ENCODE measurements around the gene BMP8B.
"Not testable (repeated sequence)": the region's sequence is repeated elsewhere in the genome, so short reads cannot be mapped to it uniquely, and the experiment has no call there.

The BMP8B gene

DNA sequence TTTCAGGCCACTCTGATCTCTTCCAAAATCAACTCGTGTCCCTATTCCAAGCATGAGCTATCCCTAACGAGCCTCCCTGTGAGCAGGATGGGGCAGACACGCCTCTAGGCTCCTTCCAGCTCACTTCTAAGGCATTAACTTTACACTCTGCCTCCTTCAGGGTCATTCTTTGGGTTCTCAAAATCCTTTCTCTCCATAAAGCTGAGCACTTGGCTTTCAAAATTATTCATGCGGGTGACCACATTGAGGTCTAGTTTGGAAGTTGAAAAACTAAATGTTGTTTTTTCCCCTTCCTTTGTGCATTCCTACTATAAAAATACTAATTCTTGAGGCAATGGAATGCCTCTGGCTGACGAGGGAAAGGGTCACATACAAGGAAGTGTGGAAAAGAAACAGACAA lies 33.5 kb upstream of the BMP8B start:
- DNase-seq (ENCODE audit: low read depth): no peak
- TF ChIP-seq, protein P1, sequence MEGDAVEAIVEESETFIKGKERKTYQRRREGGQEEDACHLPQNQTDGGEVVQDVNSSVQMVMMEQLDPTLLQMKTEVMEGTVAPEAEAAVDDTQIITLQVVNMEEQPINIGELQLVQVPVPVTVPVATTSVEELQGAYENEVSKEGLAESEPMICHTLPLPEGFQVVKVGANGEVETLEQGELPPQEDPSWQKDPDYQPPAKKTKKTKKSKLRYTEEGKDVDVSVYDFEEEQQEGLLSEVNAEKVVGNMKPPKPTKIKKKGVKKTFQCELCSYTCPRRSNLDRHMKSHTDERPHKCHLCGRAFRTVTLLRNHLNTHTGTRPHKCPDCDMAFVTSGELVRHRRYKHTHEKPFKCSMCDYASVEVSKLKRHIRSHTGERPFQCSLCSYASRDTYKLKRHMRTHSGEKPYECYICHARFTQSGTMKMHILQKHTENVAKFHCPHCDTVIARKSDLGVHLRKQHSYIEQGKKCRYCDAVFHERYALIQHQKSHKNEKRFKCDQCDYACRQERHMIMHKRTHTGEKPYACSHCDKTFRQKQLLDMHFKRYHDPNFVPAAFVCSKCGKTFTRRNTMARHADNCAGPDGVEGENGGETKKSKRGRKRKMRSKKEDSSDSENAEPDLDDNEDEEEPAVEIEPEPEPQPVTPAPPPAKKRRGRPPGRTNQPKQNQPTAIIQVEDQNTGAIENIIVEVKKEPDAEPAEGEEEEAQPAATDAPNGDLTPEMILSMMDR (conservative IDR thresholded peaks at IDR 0.05; ENCODE audit: low read length): no peak
- H3K4me3 ChIP-seq (ENCODE audit: low read length): no peak overlapping the region

DNA sequence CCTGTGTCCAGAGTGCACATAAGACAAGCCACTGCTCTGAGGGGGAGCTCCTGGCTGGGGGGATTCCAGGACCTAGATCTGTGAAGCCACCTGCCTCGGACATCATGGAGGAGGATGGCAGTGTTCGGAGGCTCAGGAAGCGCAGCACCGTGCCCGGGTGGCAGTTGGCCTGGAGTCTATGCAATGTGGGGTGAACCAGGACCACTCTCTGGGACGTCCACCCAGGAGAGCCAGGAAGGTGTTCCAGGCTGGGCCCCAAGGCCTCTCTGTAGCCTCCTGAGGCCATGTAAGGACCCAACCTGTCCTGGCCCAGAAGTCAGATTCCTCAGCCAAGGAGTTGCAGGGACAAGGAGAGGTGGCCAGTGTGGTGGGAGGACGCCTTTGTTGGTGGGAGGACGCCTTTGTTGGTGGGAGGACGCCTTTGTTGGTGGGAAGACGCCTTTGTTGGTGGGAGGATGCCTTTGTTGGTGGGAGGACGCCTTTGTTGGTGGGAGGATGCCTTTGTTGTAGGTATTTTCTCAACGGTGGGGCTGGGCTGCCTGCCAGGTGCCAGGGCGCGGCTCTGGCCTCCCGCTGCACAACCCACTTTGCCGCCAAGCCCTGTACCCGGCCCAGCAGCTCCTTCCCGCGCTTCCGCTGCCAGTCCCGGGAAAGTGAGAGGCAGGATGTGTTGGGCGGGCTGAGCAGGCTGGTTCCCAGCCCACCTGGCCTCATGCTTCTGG lies 30.6 kb upstream of the BMP8B start:
- no peak for DNase-seq (ENCODE audit: low read depth)
- no peak overlapping the region for H3K4me3 ChIP-seq (ENCODE audit: low read length)
- TF ChIP-seq, protein P1 (conservative IDR thresholded peaks at IDR 0.05; ENCODE audit: low read length): no peak

DNA sequence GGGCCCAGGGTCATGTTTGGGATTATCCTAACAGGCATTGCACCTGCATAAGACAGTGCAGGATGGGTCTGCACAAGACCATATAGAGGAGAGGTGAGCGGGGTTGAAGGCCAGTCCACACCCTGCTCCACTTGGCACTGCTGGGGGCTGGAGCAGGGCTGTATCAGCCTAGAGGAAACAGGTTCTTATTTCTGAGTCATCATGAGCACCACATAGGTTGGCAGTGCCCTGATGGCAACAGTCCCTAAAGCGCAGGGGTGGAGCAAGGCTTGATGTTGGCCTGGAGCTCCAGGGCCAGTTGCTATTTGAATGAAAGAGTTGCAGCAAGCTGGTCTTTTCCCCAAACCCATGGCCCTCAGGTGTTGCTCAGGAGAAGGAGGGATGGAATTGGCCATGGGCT lies 29.8 kb upstream of the BMP8B start:
- no peak for DNase-seq (ENCODE audit: low read depth)
- TF ChIP-seq, protein P1 (conservative IDR thresholded peaks at IDR 0.05; ENCODE audit: low read length): no peak

DNA sequence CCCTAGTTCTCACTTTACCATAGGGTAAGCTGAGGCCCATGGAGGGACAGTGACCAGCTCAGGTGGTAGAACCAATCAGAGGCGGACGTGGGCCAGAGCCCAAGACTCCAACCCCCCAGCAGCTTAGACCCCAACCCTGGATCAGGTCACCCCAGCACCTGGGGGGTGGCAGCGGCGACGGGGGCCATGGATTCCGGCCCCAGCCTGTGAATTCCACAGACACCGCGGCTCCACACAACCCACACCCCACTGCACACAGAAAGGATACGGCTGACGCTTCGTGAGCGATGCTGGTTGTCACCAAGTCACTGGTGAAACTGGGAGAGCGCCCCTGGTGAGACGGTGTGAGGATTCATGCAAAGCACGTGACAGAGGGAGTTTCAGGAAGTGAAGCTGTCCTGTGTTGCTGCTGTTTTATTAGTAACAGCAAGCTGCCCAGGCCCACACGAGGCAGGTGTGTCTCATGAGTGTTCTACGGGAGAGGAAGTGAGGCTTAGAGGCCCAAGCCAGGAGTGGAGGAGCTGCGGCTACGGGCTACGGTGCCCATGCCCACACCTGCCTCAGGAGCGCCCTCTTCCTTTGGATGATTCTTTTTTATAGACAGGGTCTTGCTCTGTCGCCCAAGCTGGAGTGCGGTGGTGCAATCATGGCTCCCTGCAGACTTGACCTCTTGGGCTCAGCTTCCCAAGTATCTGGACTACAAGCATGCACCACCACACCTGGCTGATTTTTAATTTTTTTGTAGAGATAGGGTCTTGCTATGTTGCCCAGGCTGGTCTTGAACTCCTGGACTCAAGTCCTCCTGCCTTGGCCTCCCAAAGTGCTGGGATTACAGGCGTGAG lies 28.6 kb upstream of the BMP8B start:
- H3K4me3 ChIP-seq (ENCODE audit: low read length); DNase-seq (ENCODE audit: low read depth): not testable (repeated sequence)

More for the DNA sequence above, 29.8 kb upstream of the BMP8B start:
- no peak overlapping the region for H3K4me3 ChIP-seq (ENCODE audit: low read length)

DNA sequence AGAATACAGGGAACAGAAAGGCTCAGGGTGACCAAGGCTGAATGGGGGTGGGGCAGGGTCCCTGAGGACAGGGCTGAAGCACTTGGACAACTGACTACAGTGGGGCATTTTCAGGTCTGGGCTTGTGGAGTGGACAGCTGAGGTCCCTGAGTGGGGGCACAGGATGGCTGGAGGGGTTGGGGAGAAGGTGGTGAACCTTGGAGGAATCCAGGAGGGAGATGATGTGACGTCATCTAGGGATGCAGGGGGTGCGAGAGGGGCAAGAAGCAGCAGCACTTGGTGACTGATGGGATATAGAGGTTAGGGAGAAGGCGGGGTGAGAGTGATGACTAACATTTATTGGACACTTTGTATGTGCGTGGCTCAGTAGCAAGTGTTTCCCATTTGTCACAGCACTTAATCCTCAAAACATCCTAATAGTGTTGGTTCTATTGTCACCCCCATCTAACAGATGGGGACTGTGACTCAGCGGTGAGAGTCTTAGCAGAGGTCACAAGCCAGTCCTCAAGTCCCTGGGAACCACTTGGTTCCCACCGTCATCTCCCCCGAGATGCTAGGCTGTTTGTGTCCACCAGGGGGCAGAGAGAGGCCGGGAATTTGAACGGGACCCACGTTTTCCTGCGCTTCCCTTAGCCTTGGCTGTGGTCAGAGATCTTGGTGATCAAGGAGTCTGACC lies 27.9 kb upstream of the BMP8B start:
- peak; percentile 79 for DNase-seq (ENCODE audit: low read depth)
- TF ChIP-seq, protein P1 (conservative IDR thresholded peaks at IDR 0.05; ENCODE audit: low read length): peak; percentile 80
- no peak overlapping the region for H3K4me3 ChIP-seq (ENCODE audit: low read length)

DNA sequence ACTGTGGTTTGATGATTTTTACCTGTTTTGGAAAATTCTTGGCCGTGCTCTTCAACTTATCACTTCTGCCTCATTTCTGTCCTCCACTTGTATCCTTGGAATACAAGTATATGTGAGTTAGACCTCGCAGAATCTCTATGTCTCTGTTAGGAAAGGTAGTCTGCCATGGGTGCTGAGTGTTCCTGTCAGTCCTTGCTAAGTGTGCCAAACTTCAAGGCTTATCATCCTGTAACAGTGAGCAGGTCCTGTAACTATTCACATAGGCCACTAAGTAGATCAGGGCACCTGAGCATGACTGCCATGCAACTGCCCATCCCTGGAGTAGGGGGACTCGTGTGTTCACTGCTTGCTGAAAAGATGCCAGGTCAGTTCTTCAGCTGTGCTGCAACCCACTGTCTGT lies 24.2 kb upstream of the BMP8B start:
- TF ChIP-seq, protein P1 (conservative IDR thresholded peaks at IDR 0.05; ENCODE audit: low read length): no peak
- no peak overlapping the region for H3K4me3 ChIP-seq (ENCODE audit: low read length)
- DNase-seq (ENCODE audit: low read depth): no peak

DNA sequence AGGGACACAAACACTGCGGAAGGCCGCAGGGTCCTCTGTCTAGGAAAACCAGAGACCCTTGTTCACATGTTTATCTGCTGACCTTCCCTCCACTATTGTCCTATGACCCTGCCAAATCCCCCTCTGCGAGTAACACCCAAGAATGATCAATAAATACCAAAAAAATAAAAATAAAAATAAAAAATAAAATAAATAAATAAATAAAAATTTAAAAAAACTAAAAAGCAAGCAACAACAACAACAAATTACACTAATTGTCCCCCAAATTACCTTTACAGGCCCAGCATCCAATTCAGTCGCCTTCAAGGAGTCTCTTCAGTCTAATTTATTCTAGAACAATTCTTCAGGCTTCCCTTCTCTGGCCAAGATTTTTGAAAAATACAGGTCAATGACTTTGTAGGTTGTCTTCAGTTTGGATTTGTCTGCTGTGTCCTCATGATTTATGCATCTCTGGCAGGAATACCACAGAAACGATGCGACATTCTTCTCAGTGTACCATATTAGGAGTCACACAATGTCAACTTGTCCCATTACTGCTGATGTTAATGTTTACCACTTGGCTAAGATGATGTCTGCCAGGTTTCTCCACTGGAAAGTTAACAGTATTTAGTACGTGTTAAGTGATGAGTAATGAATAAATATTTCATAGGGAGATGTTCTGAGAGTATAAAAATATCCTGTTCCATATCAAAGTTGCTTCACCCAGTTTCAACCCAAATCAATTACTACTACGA lies 20.3 kb upstream of the BMP8B start:
- TF ChIP-seq, protein P1 (conservative IDR thresholded peaks at IDR 0.05; ENCODE audit: low read length): no peak
- DNase-seq (ENCODE audit: low read depth): no peak
- H3K4me3 ChIP-seq (ENCODE audit: low read length): no peak overlapping the region

Data from AG10803 (cell line).